Psoas muscle (tissue), 8 donors: Measurements from ENCODE around the gene DEGS2. TPM values are rescaled to one million over a fixed set of nuclear protein-coding genes. Genes with fewer than 3 reads are reported as not detected.

Experiments used
- ATAC-seq, 4 donors: fragments of 200-7000 bp; cut with Tn5 transposase; one replicate each; pipeline ENCODE4 v1.9.1; 2020; ENCODE audit warnings: moderate library complexity in 3 of 4, mild to moderate bottlenecking in 2 of 4
- DNase-seq, 2 donors: peaks; one replicate each; pipeline ENCODE4 v3.0.0-alpha.2; 2020
- H3K27ac ChIP-seq: fragments of 200-600 bp; one replicate; pipeline ENCODE4 v1.8.0; 2022
- H3K27me3 ChIP-seq, 3 donors: fragments of 200-600 bp in 1 of 3; one replicate each; pipeline versions ENCODE4 v1.6.1 to v1.8.0; 2013 to 2022; ENCODE audit warnings: low read length in 2 of 3, mild to moderate bottlenecking in 2 of 3, moderate library complexity in 1 of 3; ENCODE audit not compliant: insufficient read depth in 3 of 3
- H3K36me3 ChIP-seq, 2 donors: fragments of 200-600 bp in 1 of 2; one replicate each; pipeline versions ENCODE4 v1.6.1 to v1.8.0; 2013 to 2022; ENCODE audit warnings: low read depth in 1 of 2, mild to moderate bottlenecking in 1 of 2, moderate library complexity in 1 of 2; ENCODE audit not compliant: insufficient read depth in 1 of 2
- H3K4me1 ChIP-seq: fragments of 200-600 bp; one replicate; pipeline ENCODE4 v1.8.0; 2022
- H3K4me3 ChIP-seq: fragments of 200-600 bp; one replicate; pipeline ENCODE4 v1.8.0; 2022; ENCODE audit warnings: mild to moderate bottlenecking
- H3K9me3 ChIP-seq: fragments of 200-600 bp; one replicate; pipeline ENCODE4 v1.8.0; 2022
- CTCF ChIP-seq: fragments of 200-600 bp; IDR thresholded peaks from one replicate; pipeline ENCODE4 v1.8.0; 2022; ENCODE audit warnings: antibody characterized with exemption
- WGBS, 3 donors: extraction: QIAGEN DNeasy Blood & Tissue Kit; methylation state at CpG; one replicate each; pipeline versions ENCODE4 v1.1.6 to v1.1.7; 2013; 5-methylcytosine and 5-hydroxymethylcytosine counted together
- intact Hi-C, 2 donors: fragments of 100-400 bp; cut with DNase I; formaldehyde crosslinking; loops; one replicate each; pipeline versions ENCODE4 v1.11.0 to v1.14.2; 2022
- polyA plus RNA-seq, 3 donors: library from polyadenylated mRNA; stranded (reverse); fragments of 200-250 nt; gene quantifications; one replicate each; pipeline ENCODE4 v1.2.3, GENCODE V29; 2013
- total RNA-seq, 4 donors: library from RNA; stranded (reverse); fragmentation: NEBNext Ultra II Directional in 2 of 4; extraction: Animal tissue kit (Norgen Biotek cat#: 25700) in 2 of 4; gene quantifications; one replicate each; pipeline versions ENCODE4 v1.2.1 to v1.2.4, GENCODE V29; 2021 to 2023
- donor health status: healthy with polysubstance abuse.
- donor health status: DM: no; HTN: no; CAD: no; lungs with moderate emphysema.
- donor health status: Bipolar disorder and iron deficiency.
- donor health status: healthy.
- donor health status: DM: yes; HTN: yes; CAD: no.
- donor health status: DM: no; HTN: no; CAD: no.
- donor health status: DM: no; HTN: no; CAD: no.
- donor health status: DM: yes; HTN: yes; CAD: no.

The DEGS2 gene
- total and polyA plus RNA-seq, 7 donors, result 0.04 to 0.39 (median 0.24) TPM; not detected in 3

- intact Hi-C loops, result no loop called here
- no peak for TF ChIP-seq CTCF
- Histone ChIP-seq H3K27me3 (no peaks in the 10 kb centered on the region), H3K27ac (no peak overlapping the region), H3K4me1 (no peaks in the 10 kb centered on the region), H3K36me3 (peaks cover 0 to 12% of the 10 kb centered on the region in 2 donors), H3K4me3 (no peak overlapping the region), H3K9me3 (no peaks in the 10 kb centered on the region)
- no peak for DNase-seq
- ATAC-seq, result peak in 3 of 4 donors; percentile 29 to 50 (median 44)
- 65 to 78% (median 69%) methylated on average over 8 of the region's 8 CpGs for WGBS, 3 donors
These were observed 36.8 kb downstream of the DEGS2 start for GRCh38 chr14:100122481-100123223.

DNA sequence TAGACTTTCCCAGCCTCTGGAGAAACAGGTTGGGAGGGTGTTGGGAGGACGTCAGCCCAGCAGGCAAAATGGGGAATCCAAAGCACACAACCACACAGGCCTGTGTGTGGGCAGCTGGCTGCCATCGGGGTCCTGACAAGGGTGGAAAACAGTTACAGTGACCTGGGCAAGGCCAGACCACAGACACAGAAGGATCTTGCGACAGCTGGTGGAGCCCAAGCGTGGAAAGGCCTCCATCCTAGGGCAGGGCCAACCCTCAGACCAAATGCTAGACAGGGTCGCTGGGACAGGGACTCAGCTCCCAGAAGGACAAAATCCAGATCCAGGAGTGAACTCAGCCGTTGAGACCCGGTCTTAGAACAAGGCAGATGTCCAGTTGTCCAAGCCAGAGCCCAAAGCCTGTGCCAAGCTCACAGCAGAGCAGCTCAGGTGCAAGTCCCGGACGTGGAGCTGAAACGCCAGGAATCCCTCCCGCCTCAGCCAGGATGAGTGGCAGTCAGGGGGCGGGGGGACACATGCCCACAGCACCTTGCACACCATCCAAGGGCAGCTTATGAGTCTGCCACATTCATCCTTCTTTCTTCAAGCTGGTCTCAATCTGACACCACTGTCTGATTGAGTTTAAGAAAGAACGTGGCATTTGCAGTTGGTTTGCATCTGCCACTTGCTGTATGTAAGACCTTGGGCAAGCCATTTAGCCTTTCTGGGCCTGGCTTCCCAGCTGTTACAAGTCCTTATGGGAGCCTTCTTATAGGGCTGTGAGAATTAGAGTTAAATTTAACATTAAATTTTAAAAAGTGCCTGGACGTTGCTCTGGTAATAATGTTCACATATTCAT, 37.6 kb downstream of the DEGS2 start:
- no peaks in the 10 kb centered on the region for H3K9me3 ChIP-seq
- no peak overlapping the region for H3K4me3 ChIP-seq
- TF ChIP-seq CTCF, result no peak
- H3K36me3 ChIP-seq, result peaks cover 0 to 11% of the 10 kb centered on the region in 2 donors
- H3K27me3 ChIP-seq, result no peaks in the 10 kb centered on the region
- DNase-seq (no peak), ATAC-seq (no peak)
- intact Hi-C loops, result no loop called here
- H3K27ac ChIP-seq, result no peak overlapping the region
- no peaks in the 10 kb centered on the region for H3K4me1 ChIP-seq
- WGBS, 3 donors, result 59 to 81% (median 62%) methylated on average over 14 of the region's 14 CpGs

DNA sequence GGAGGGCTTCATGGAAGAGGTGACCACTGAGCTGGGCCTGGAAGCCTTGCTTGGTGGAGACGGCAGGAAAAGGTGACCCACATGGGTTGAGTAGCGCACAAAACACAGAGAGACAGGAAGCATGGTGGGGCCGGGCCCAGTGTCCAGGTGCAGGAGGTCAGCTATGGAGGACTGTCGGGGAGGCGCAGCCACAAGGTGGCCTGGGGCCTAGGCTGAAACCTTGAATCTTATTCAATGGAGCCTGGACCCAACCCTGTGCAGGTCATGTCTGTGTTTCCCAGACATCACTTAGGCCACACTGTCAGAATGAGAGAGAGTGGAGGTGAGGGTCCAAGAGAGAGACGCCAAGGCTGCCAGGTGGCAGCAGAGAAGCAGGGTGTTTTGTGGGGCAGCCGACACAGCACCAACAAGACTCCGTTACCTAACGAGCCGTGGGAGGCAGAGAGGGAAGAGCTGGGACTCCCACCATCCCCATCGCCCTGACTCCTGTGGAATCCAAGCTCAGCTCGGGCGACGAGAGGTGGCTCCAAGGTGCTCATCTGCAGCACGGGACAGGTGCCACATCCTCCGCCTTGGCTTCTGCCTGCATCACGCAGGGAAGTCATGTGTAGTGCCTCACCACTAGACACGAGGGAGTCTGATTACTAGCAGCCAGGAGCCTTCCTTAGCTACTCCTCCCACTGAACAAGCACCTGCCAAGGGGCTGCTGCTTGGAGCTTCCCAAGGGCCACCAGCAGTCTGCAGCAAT, 38.7 kb downstream of the DEGS2 start:
- Histone ChIP-seq H3K36me3 (peaks cover 0 to 7% of the 10 kb centered on the region in 2 donors), H3K4me1 (no peaks in the 10 kb centered on the region), H3K4me3 (no peak overlapping the region), H3K9me3 (no peaks in the 10 kb centered on the region), H3K27ac (no peak overlapping the region), H3K27me3 (no peaks in the 10 kb centered on the region)
- no peak for DNase-seq
- no peak for TF ChIP-seq CTCF
- WGBS, 3 donors, result 89 to 93% (median 92%) methylated on average over 18 of the region's 18 CpGs
- no peak for ATAC-seq
- intact Hi-C loops, result no loop called here

DNA sequence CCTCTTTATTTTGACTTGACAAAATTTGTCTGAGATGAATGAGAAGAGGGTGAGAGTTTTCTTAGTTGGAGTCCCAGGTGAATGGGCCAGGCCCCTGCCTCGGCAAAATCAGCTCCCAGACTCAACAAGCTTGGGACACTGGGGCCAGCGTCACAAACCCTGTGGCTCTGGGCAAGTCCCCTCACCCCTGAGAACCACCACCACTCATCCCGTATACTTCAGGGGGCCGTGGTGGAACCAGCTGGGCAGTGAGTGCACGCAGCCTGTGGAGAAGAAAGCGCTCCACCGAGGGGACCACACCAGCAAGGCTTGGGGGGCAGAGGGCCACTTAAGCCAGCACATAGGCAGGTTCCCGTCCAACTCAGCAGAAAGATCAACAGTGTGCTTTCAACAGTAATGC, 40.2 kb downstream of the DEGS2 start:
- intact Hi-C loops, result no loop called here
- Histone ChIP-seq H3K27me3 (no peaks in the 10 kb centered on the region), H3K4me1 (no peaks in the 10 kb centered on the region), H3K36me3 (peaks cover 0 to 7% of the 10 kb centered on the region in 2 donors), H3K27ac (no peak overlapping the region), H3K9me3 (no peaks in the 10 kb centered on the region), H3K4me3 (no peak overlapping the region)
- TF ChIP-seq CTCF, result no peak
- ATAC-seq (no peak), DNase-seq (no peak)
- WGBS, 3 donors, result 94 to 95% (median 95%) methylated on average over 8 of the region's 8 CpGs
